ENCODE data around the gene TGFBR3L.

The TGFBR3L gene

GRCh38 chr19:7904074-7905020, 10.3 kb upstream of the TGFBR3L start:
- DNase-seq (ENCODE audit: low spot score) = no peak

- DNase-seq (ENCODE audit: low spot score) = no peak
Observed at GRCh38 chr19:7905268-7905667, 9.4 kb upstream of the TGFBR3L start.

GRCh38 chr19:7905859-7906258, 8.8 kb upstream of the TGFBR3L start:
- DNase-seq (ENCODE audit: low spot score) = no peak

- DNase-seq (ENCODE audit: low spot score) = no peak
Observed at GRCh38 chr19:7907122-7907521, 7.5 kb upstream of the TGFBR3L start.

GRCh38 chr19:7907544-7907943, 7.1 kb upstream of the TGFBR3L start:
- no peak for DNase-seq (ENCODE audit: low spot score)

- DNase-seq (ENCODE audit: low spot score) = no peak
Observed at GRCh38 chr19:7908078-7908699, 6.4 kb upstream of the TGFBR3L start.

GRCh38 chr19:7908742-7909461, 5.7 kb upstream of the TGFBR3L start:
- no peak for DNase-seq (ENCODE audit: low spot score)

- DNase-seq (ENCODE audit: low spot score) = no peak
Observed at GRCh38 chr19:7909471-7910067, 5.1 kb upstream of the TGFBR3L start.

- DNase-seq (ENCODE audit: low spot score) = no peak
Observed at GRCh38 chr19:7910321-7911161, 4.1 kb upstream of the TGFBR3L start.

- DNase-seq (ENCODE audit: low spot score) = no peak
Observed at GRCh38 chr19:7911508-7912143, 3.0 kb upstream of the TGFBR3L start.

- no peak for DNase-seq (ENCODE audit: low spot score)
Observed at GRCh38 chr19:7912144-7912696, 2.4 kb upstream of the TGFBR3L start.

- no peak for DNase-seq (ENCODE audit: low spot score)
Observed at GRCh38 chr19:7912697-7913564, 1.7 kb upstream of the TGFBR3L start.

- DNase-seq (ENCODE audit: low spot score) = no peak
Observed at GRCh38 chr19:7913652-7914051, 978 bp upstream of the TGFBR3L start.

- no peak for DNase-seq (ENCODE audit: low spot score)
Observed at GRCh38 chr19:7914099-7914498, 531 bp upstream of the TGFBR3L start.

GRCh38 chr19:7915250-7916102, 846 bp downstream of the TGFBR3L start:
- DNase-seq (ENCODE audit: low spot score) = no peak

- DNase-seq (ENCODE audit: low spot score) = no peak
Observed at GRCh38 chr19:7916103-7916954, 1.7 kb downstream of the TGFBR3L start.

- no peak for DNase-seq (ENCODE audit: low spot score)
Observed at GRCh38 chr19:7916955-7917266, 2.3 kb downstream of the TGFBR3L start.
